A549 (cell line): Measurements from ENCODE around the gene CEP72. TPM values are rescaled to one million over a fixed set of nuclear protein-coding genes. Genes with fewer than 3 reads are reported as not detected.

Experiments
- ATAC-seq, 2 experiments: fragments of 200-7000 bp in 1 of 2; fragments of >200 bp in 1 of 2; cut with Nextera tagmentation in 1 of 2; cut with Tn5 transposase in 1 of 2; 3 replicates each; pipeline versions ENCODE4 v1.8.0 to v1.9.1; 2018 to 2020; ENCODE audit warnings: mild to moderate bottlenecking in 1 of 2, moderate library complexity in 1 of 2
- CTCF ChIA-PET: fragments of 300-600 bp; sonication (Branson Sonifier 250); formaldehyde crosslinking; extraction: SDS; loops from one replicate; lab custom pipeline; 2021; ENCODE audit warnings: antibody characterized with exemption, inconsistent platforms; lab: Yijun Ruan, JAX
- POLR2A ChIA-PET: fragments of 350-600 bp; formaldehyde crosslinking; extraction: SDS; loops from one replicate; lab custom pipeline; 2021; ENCODE audit warnings: antibody characterized with exemption, inconsistent platforms; lab: Yijun Ruan, JAX
- DNase-seq, 2 experiments: peaks; one replicate each; pipeline versions ENCODE4 v3.0.0 to v3.0.0-alpha.2; 2011 to 2016; ENCODE audit warnings: low read depth in 1 of 2, low spot score in 1 of 2
- FAIRE-seq: peaks from 2 replicates; lab custom pipeline; 2011; peaks lifted over from hg19 to GRCh38; lab: Jason Lieb, UNC
- H3K27ac ChIP-seq, 2 experiments: fragments of >200 bp; sonication (Bioruptor Twin); formaldehyde crosslinking; 3 replicates each; pipeline ENCODE4 v1.5.1; 2016 to 2017
- H3K4me1 ChIP-seq: fragments of >200 bp; sonication (Bioruptor Twin); formaldehyde crosslinking; 3 replicates; pipeline ENCODE4 v1.6.1; 2016
- H3K4me2 ChIP-seq: fragments of >200 bp; sonication (Bioruptor Twin); formaldehyde crosslinking; 3 replicates; pipeline ENCODE4 v1.6.1; 2016
- H3K4me3 ChIP-seq: fragments of >200 bp; sonication (Bioruptor Twin); formaldehyde crosslinking; 3 replicates; pipeline ENCODE4 v1.5.1; 2016
- H3K9me3 ChIP-seq: fragments of >200 bp; sonication (Bioruptor Twin); formaldehyde crosslinking; 3 replicates; pipeline ENCODE4 v1.6.1; 2016
- BHLHE40 ChIP-seq: IDR thresholded peaks from 2 replicates; pipeline ENCODE4 v1.6.1; 2012; ENCODE audit warnings: low read depth, low read length, inconsistent platforms
- CBX8 ChIP-seq: fragments of 200-600 bp; sonication (generic); IDR thresholded peaks from 2 replicates; pipeline ENCODE4 v1.6.1; 2016
- CEBPB ChIP-seq, 2 experiments: fragments of >200 bp in 1 of 2; sonication (Bioruptor Twin) in 1 of 2; formaldehyde crosslinking in 1 of 2; IDR thresholded peaks; 2 replicates each; pipeline ENCODE4 v1.6.1; 2012 to 2016
- EHMT2 ChIP-seq: fragments of 200-600 bp; sonication (generic); IDR thresholded peaks from 2 replicates; pipeline ENCODE4 v1.6.1; 2016; ENCODE audit warnings: antibody characterized with exemption, low read depth, mild to moderate bottlenecking, moderate library complexity
- ELK1 ChIP-seq: fragments of 150-350 bp; IDR thresholded peaks from 2 replicates; pipeline ENCODE4 v1.6.1; 2014; ENCODE audit warnings: low read depth, mild to moderate bottlenecking, low read length
- EP300 ChIP-seq, 2 experiments: fragments of >200 bp; sonication (Bioruptor Twin); formaldehyde crosslinking; IDR thresholded peaks; 2 replicates in 1 of 2; 3 replicates in 1 of 2; pipeline ENCODE4 v1.6.1; 2016 to 2017
- FOSL2 ChIP-seq, 2 experiments: fragments of 450-650 bp in 1 of 2; fragments of >200 bp in 1 of 2; sonication (Bioruptor Twin) in 1 of 2; formaldehyde crosslinking; IDR thresholded peaks; 2 replicates each; pipeline versions ENCODE4 v1.5.0 to v1.6.1; 2016 to 2020; ENCODE audit warnings: mild to moderate bottlenecking in 1 of 2, moderate library complexity in 1 of 2
- FOXS1 ChIP-seq: fragments of 250-450 bp; sonication (Bioruptor Pico); IDR thresholded peaks from 2 replicates; pipeline ENCODE4 v1.5.0; 2020; ENCODE audit warnings: mild to moderate bottlenecking, moderate library complexity
- HDAC2 ChIP-seq: fragments of 200-600 bp; sonication (generic); IDR thresholded peaks from 2 replicates; pipeline ENCODE4 v1.6.1; 2016
- HOXA7 ChIP-seq: fragments of 250-450 bp; sonication (Bioruptor Pico); IDR thresholded peaks from 2 replicates; pipeline ENCODE4 v1.5.0; 2020; ENCODE audit warnings: mild to moderate bottlenecking, moderate library complexity
- HOXB5 ChIP-seq: fragments of 250-450 bp; sonication (Bioruptor Pico); IDR thresholded peaks from 2 replicates; pipeline ENCODE4 v1.5.0; 2020; ENCODE audit warnings: mild to moderate bottlenecking, moderate library complexity
- MAFK ChIP-seq: fragments of 450-650 bp; IDR thresholded peaks from 2 replicates; pipeline ENCODE4 v1.6.1; 2014; ENCODE audit not compliant: partially characterized antibody
- NPAS2 ChIP-seq: fragments of 250-450 bp; sonication (Bioruptor Pico); IDR thresholded peaks from 2 replicates; pipeline ENCODE4 v1.8.0; 2022; ENCODE audit warnings: mild to moderate bottlenecking, moderate library complexity, borderline replicate concordance
- NR3C1 ChIP-seq: fragments of >200 bp; sonication (Bioruptor Twin); formaldehyde crosslinking; IDR thresholded peaks from 3 replicates; pipeline ENCODE4 v1.6.1; 2017
- PBX3 ChIP-seq: IDR thresholded peaks from 2 replicates; pipeline ENCODE4 v1.6.1; 2012
- POLR2AphosphoS2 ChIP-seq: conservative IDR thresholded peaks from 2 replicates; pipeline ENCODE4 v1.6.1; 2012; ENCODE audit warnings: low read length, improper control_type of control experiment, inconsistent platforms
- RAD21 ChIP-seq, 2 experiments: fragments of >200 bp in 1 of 2; sonication (Bioruptor Twin) in 1 of 2; formaldehyde crosslinking in 1 of 2; IDR thresholded peaks in 1 of 2; conservative IDR thresholded peaks in 1 of 2; 2 replicates in 1 of 2; 3 replicates in 1 of 2; pipeline ENCODE4 v1.6.1; 2012 to 2018; ENCODE audit warnings: inconsistent platforms in 1 of 2
- USF2 ChIP-seq: fragments of 450-650 bp; IDR thresholded peaks from 2 replicates; pipeline ENCODE4 v1.6.1; 2014; ENCODE audit warnings: antibody characterized with exemption
- ZSCAN20 ChIP-seq: fragments of 250-450 bp; sonication (Bioruptor Pico); IDR thresholded peaks from 2 replicates; pipeline ENCODE4 v1.8.0; 2022; ENCODE audit warnings: mild to moderate bottlenecking, moderate library complexity
- WGBS: methylation state at CpG from one replicate; pipeline ENCODE4 v1.1.6; 2017; ENCODE audit errors: missing lambda C conversion rate; 5-methylcytosine and 5-hydroxymethylcytosine counted together
- polyA plus RNA-seq, 4 experiments: library from polyadenylated mRNA; depleted of rRNA in 3 of 4; stranded (reverse); fragments of >200 nt; fragmentation: RNase III in 1 of 4; extraction: RNeasy Plus Mini Kit Qiagen cat#74134 plus additional on column Dnase treatment in 1 of 4; gene quantifications; 2 replicates in 3 of 4; 3 replicates in 1 of 4; pipeline ENCODE4 v1.2.3, GENCODE V29; 2011 to 2017

The CEP72 gene
- polyA plus RNA-seq, 2 of the 4 experiments (the other 2 are of a cell fraction) = 10.8 to 11.1 TPM

GRCh38 chr5:635306-636055, 23.3 kb downstream of the CEP72 start:
- ChIA-PET POLR2A (interaction anchor here (0.6 kb wide), 1 partner anchor 989 kb away, joined by 3 read pairs; no protein-coding TSS in a partner anchor), CTCF (interaction anchor here (1.5 to 2.4 kb wide), 2 partner anchors 14 to 34 kb away, joined by 3 to 6 read pairs; no protein-coding TSS in a partner anchor)
- FAIRE-seq (no peak), DNase-seq (no peak), ATAC-seq (no peak)
- H3K9me3 ChIP-seq = no peaks in the 10 kb centered on the region
- H3K4me2 ChIP-seq = no peak overlapping the region
- H3K4me1 ChIP-seq = no peaks in the 10 kb centered on the region
- whole genome bisulfite sequencing = 95% methylated on average over 18 of the region's 18 CpGs
- no peak overlapping the region for H3K27ac ChIP-seq
- TF ChIP-seq ELK1 (no peak), RAD21 (conservative IDR thresholded peaks at IDR 0.05 in 1 of 2, IDR thresholded peaks at IDR 0.05 in 1 of 2) (no peak), NPAS2 (CRISPR knock-in tag) (no peak), HOXB5 (no peak)
- no peak overlapping the region for H3K4me3 ChIP-seq

GRCh38 chr5:636951-637350, 24.8 kb downstream of the CEP72 start:
- Histone ChIP-seq H3K4me2 (no peak overlapping the region), H3K9me3 (no peaks in the 10 kb centered on the region), H3K27ac (no peak overlapping the region), H3K4me3 (no peak overlapping the region), H3K4me1 (no peaks in the 10 kb centered on the region)
- no peak for ATAC-seq
- WGBS = 93% methylated on average over 20 of the region's 20 CpGs
- ChIA-PET CTCF (no interaction called here), POLR2A (interaction anchor here (0.6 kb wide), 1 partner anchor 141 kb away, joined by 3 read pairs; no protein-coding TSS in a partner anchor)
- TF ChIP-seq USF2 (no peak), FOXS1 (CRISPR knock-in tag) (no peak), CBX8 (no peak), BHLHE40 (no peak), CEBPB (IDR thresholded peaks at IDR 0.05) (no peak), HDAC2 (no peak), HOXA7 (CRISPR knock-in tag) (no peak), ZSCAN20 (no peak), PBX3 (no peak), POLR2AphosphoS2 (no peak), FOSL2 (IDR thresholded peaks at IDR 0.05) (no peak), FOSL2 (CRISPR knock-in tag; IDR thresholded peaks at IDR 0.05) (no peak), EHMT2 (no peak), MAFK (no peak), NR3C1 (no peak), EP300 (IDR thresholded peaks at IDR 0.05) (no peak)
- no peak for DNase-seq
- no peak for FAIRE-seq
